Activated CD4-positive, alpha-beta memory T cell treated with anti-CD3 and anti-CD28 coated beads, Interleukin-2, amount 10 ng/mL, durations not matched to agents 7 days and 5 days (primary cell): ENCODE results near the gene NEUROD4. TPM values are rescaled to one million over a fixed set of nuclear protein-coding genes. Genes with fewer than 3 reads are reported as not detected.

ENCODE experiments used
- CTCF ChIA-PET: fragments of 350-600 bp; sonication (Branson Sonifier 250); formaldehyde crosslinking; loops from one replicate; lab custom pipeline; 2021; ENCODE audit warnings: antibody characterized with exemption, inconsistent platforms; lab: Charles Lee
- POLR2A ChIA-PET: fragments of 350-600 bp; sonication (Branson Sonifier 250); formaldehyde crosslinking; loops from one replicate; lab custom pipeline; 2021; ENCODE audit warnings: antibody characterized with exemption; lab: Charles Lee
- DNase-seq: peaks from one replicate; pipeline ENCODE4 v3.0.0-alpha.2; 2020
- H3K27ac Mint-ChIP-seq: one replicate; pipeline ENCODE4 v1.8.0; 2021; ENCODE audit warnings: mild to moderate bottlenecking, mixed read lengths
- H3K27me3 Mint-ChIP-seq: one replicate; pipeline ENCODE4 v1.8.0; 2021; ENCODE audit warnings: mixed read lengths
- H3K36me3 Mint-ChIP-seq: one replicate; pipeline ENCODE4 v1.8.0; 2021; ENCODE audit warnings: low read depth, mixed read lengths
- H3K4me1 Mint-ChIP-seq: one replicate; pipeline ENCODE4 v1.8.0; 2021; ENCODE audit warnings: mixed read lengths
- H3K4me3 Mint-ChIP-seq: one replicate; pipeline ENCODE4 v1.8.0; 2021; ENCODE audit warnings: mild to moderate bottlenecking, mixed read lengths
- H3K9me3 Mint-ChIP-seq: one replicate; pipeline ENCODE4 v1.8.0; 2021; ENCODE audit warnings: mixed read lengths
- total RNA-seq, 2 experiments: library from RNA; stranded (reverse); gene quantifications; one replicate each; pipeline ENCODE4 v1.2.3, GENCODE V29; 2021

Gene NEUROD4
- total RNA-seq, 2 experiments from 2014 or later: not detected

DNA sequence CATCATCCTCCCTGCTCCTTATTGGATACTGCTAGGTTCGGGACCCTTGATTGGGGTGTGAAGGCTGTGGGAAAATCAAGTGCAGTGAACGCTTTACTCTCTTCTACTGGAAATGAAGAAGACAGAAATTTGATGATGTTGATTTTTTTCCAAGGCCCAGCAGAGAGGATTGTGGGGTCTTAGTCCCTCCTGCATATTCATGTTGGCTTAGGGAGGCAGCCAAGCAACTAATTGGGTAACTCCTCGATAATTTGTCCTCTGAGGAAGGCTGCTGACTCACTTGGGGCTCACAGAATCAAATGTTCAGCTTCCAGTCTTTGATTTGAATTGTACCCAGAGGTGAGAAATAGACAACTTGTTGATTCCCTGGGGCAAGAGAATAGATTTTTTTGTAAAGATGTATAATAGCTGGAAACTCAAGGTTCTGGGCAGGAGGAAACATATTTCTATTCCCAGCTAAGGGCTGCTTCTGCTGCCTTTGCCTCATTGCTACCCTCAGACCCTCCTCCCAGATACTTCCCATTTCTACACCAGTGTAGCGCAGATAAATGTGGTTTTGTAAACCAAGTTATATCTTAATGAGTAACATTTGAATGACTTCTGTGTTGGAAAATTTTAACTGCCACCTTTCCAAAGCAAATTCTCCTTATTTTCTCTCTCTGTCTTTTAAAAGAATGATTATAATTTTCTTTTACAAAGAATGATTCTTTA lies 21.7 kb downstream of the NEUROD4 start:
- DNase-seq: no peak
- H3K9me3 Mint-ChIP-seq: no peaks in the 10 kb centered on the region
- H3K36me3 Mint-ChIP-seq: no peaks in the 10 kb centered on the region
- H3K4me3 Mint-ChIP-seq: no peak overlapping the region
- no peak overlapping the region for H3K27ac Mint-ChIP-seq
- CTCF ChIA-PET: no interaction called here
- POLR2A ChIA-PET: no interaction called here
- peaks cover 8% of the 10 kb centered on the region for H3K4me1 Mint-ChIP-seq
- peaks cover 22% of the 10 kb centered on the region for H3K27me3 Mint-ChIP-seq

DNA sequence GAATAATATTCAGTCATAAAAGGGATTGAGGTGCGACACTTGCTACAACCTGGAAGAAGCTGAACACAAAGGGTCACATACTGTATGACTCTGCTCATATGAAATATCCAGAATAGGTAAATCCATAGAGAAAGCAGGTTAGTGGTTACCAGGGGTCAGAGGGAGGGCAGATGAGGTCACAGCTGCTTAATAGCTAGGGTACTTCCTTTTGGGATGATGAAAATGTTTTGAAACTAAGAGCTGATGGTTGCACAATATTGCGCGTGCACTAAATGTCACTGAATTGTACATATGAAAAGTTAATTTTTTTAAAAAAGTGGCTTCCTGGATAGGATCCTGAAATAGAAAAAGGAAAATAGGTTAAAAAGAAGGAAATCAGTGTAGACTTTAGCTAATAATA lies 23.8 kb downstream of the NEUROD4 start:
- no peak overlapping the region for H3K27ac Mint-ChIP-seq
- DNase-seq: no peak
- peaks cover 18% of the 10 kb centered on the region for H3K27me3 Mint-ChIP-seq
- POLR2A ChIA-PET: interaction anchor here (1.3 kb wide), 1 partner anchor 11 kb away, joined by 3 read pairs; no protein-coding TSS in a partner anchor
- no peaks in the 10 kb centered on the region for H3K36me3 Mint-ChIP-seq
- H3K9me3 Mint-ChIP-seq: no peaks in the 10 kb centered on the region
- CTCF ChIA-PET: interaction anchor here (1.1 to 2.0 kb wide), 3 partner anchors 24 to 51 kb away, joined by 3 to 7 read pairs (median 5); no protein-coding TSS in a partner anchor
- H3K4me3 Mint-ChIP-seq: no peak overlapping the region
- H3K4me1 Mint-ChIP-seq: no peaks in the 10 kb centered on the region

DNA sequence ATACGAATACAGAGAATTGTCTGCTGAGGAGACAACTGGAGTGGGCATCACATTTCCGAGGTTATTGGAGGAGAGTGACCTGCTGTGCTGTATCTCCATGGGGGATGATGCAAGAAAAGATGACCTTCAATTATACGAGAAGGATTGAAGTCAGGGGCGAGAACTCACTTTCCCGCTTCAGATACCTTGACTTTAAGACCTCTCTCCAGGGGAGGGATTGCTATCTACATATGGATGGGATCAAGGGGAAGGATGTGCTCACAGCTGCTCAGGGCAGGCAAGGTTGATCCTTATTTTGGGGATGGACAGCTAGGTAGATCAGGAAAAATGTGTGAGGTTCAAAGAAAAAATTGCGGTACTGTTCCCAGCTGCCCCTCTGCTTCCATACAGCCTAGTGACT lies 24.4 kb downstream of the NEUROD4 start:
- H3K4me1 Mint-ChIP-seq: no peaks in the 10 kb centered on the region
- peaks cover 17% of the 10 kb centered on the region for H3K27me3 Mint-ChIP-seq
- no peak overlapping the region for H3K4me3 Mint-ChIP-seq
- ChIA-PET POLR2A (interaction anchor here (1.3 kb wide), 1 partner anchor 12 kb away, joined by 3 read pairs; no protein-coding TSS in a partner anchor), CTCF (interaction anchor here (1.1 to 2.0 kb wide), 5 partner anchors 10 to 51 kb away, joined by 3 to 7 read pairs (median 4); no protein-coding TSS in a partner anchor)
- no peaks in the 10 kb centered on the region for H3K9me3 Mint-ChIP-seq
- DNase-seq: no peak
- H3K27ac Mint-ChIP-seq: no peak overlapping the region
- H3K36me3 Mint-ChIP-seq: no peaks in the 10 kb centered on the region

DNA sequence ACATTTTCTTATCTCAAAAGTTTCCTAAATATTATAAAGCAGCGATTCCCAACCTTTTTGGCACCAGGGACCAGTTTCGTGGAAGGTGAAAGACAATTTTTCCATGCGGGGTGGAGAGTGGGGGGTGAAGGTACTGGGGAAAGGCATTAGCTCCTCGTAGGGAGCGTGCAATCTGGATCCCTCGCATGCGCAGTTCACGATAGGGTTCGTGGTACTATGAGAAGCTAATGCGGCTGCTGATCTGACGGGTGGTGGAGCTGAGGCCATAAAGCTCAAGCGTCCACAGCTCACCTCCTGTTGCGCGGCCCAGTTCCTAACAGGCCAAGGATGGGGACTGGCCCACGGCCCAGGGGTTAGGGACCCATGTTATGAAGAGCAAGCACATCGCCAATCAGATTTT lies 29.9 kb downstream of the NEUROD4 start:
- POLR2A ChIA-PET: no interaction called here
- Mint-ChIP-seq H3K27ac (no peak overlapping the region), H3K36me3 (no peaks in the 10 kb centered on the region), H3K9me3 (no peaks in the 10 kb centered on the region), H3K4me3 (no peak overlapping the region), H3K4me1 (no peaks in the 10 kb centered on the region), H3K27me3 (no peaks in the 10 kb centered on the region)
- CTCF ChIA-PET: interaction anchor here (1.1 to 2.9 kb wide), 2 partner anchors 23 to 56 kb away, joined by 5 to 9 read pairs; no protein-coding TSS in a partner anchor
- no peak for DNase-seq

DNA sequence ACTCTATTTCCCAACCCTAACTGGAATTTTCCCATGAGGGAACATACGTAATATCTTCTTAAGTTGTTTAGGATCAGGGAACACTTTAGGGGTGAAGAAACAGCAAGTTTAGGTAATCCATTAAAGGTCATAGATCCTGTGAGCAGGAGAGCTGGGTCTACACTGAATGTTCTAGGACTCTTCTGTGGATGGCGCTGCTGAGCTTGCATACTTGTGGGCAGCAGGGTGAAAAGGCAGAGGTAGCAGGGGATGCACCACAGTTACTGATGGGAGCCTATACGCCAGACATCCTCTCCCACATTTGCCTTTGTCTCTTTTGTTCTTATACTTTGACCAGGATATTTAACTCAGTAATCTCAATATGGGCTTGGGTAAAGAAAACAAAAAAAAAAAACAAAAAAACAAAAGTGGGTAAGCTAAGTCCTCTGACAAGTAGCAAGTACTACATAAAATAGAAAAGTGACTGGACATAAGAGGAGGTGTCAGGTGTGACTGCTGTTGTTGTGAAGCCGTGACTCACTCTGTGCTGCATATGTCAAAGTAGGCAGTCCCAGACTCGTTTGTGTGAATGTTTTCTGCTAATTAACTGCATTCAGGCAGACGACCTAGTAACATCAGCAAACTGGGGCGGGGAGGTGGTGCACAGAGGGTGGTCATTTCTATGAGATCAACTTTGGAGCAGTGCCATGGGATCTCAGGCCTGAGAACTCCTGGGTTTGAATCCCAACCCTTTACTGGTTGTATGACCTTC lies 31.6 kb downstream of the NEUROD4 start:
- Mint-ChIP-seq H3K27ac (no peak overlapping the region), H3K9me3 (no peaks in the 10 kb centered on the region), H3K4me3 (no peak overlapping the region), H3K27me3 (no peaks in the 10 kb centered on the region), H3K36me3 (no peaks in the 10 kb centered on the region), H3K4me1 (no peaks in the 10 kb centered on the region)
- DNase-seq: no peak
- CTCF ChIA-PET: interaction anchor here (1.2 kb wide), 2 partner anchors 16 to 302 kb away, joined by 3 to 4 read pairs; no protein-coding TSS in a partner anchor
- POLR2A ChIA-PET: no interaction called here

DNA sequence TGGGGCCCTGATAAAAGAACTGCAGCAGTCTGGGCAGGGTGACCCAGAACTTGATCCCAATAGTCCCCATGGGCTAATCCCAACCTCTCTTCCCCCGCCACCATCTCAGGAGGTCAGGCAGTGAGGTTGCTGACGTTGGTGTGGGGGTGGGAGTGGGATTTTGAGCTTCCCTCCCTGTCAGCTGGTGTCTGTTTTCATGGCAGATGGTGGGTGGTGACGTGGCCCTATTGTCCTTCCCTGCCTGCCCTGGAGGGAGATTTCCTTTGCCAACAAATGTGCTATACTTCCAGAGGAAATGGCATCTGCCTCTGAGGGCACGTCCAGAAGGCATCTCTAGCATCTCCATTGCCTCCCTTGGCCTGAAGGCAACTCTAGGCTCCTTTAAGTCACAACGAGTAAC lies 37.7 kb downstream of the NEUROD4 start:
- ChIA-PET CTCF (no interaction called here), POLR2A (no interaction called here)
- Mint-ChIP-seq H3K9me3 (no peaks in the 10 kb centered on the region), H3K36me3 (no peaks in the 10 kb centered on the region), H3K4me3 (no peak overlapping the region), H3K27me3 (no peaks in the 10 kb centered on the region), H3K27ac (no peak overlapping the region), H3K4me1 (peaks cover 10% of the 10 kb centered on the region)
- DNase-seq: no peak

DNA sequence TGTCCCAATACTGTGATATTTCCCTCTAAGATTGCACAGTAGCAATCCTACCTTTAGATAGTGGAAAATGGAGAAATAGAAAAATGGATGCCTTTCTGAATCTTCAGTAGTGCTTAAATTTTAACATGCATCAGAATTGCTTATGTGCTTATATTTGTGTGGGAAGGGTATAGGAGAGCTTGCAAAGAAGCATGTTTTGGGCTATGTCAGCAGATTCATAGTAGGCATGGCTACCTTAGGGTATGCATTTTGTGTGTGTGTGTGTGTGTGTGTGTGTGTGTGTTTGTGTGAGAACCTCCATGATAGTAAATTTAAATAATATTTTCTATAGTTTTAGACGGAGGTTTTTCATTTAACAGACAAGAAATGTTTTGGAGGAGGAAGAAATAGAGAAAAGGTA lies 38.3 kb downstream of the NEUROD4 start:
- no peaks in the 10 kb centered on the region for H3K27me3 Mint-ChIP-seq
- DNase-seq: no peak
- peaks cover 10% of the 10 kb centered on the region for H3K4me1 Mint-ChIP-seq
- H3K27ac Mint-ChIP-seq: no peak overlapping the region
- ChIA-PET CTCF (interaction anchor here (1.0 to 2.0 kb wide), 3 partner anchors 10 to 65 kb away, joined by 3 to 12 read pairs (median 8); no protein-coding TSS in a partner anchor), POLR2A (no interaction called here)
- no peaks in the 10 kb centered on the region for H3K36me3 Mint-ChIP-seq
- no peaks in the 10 kb centered on the region for H3K9me3 Mint-ChIP-seq
- H3K4me3 Mint-ChIP-seq: no peak overlapping the region

DNA sequence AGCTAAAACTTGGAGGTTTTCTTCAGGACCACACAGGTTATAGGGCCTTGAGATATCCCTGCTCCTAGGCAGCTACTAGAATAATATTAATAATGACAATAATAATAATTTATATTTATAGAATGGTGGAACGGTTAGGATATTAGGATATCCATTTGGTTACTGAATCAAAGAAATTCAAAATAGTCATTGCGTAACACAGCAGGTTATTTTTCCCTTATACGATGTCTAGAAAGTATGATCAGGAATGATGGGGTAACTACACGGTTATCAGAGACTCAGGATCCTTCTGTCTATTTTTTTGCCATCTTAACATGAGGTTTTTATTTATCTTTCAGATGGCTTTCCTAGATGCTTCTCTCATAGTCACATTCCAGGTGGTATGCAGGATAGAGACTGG lies 39.0 kb downstream of the NEUROD4 start:
- ChIA-PET POLR2A (interaction anchor here (1.3 kb wide), 1 partner anchor 13 kb away, joined by 4 read pairs; no protein-coding TSS in a partner anchor), CTCF (interaction anchor here (1.0 to 2.0 kb wide), 3 partner anchors 9 to 65 kb away, joined by 3 to 12 read pairs (median 8); no protein-coding TSS in a partner anchor)
- Mint-ChIP-seq H3K27me3 (no peaks in the 10 kb centered on the region), H3K27ac (no peak overlapping the region), H3K4me3 (no peak overlapping the region), H3K9me3 (no peaks in the 10 kb centered on the region), H3K4me1 (peaks cover 10% of the 10 kb centered on the region), H3K36me3 (no peaks in the 10 kb centered on the region)
- DNase-seq: no peak

DNA sequence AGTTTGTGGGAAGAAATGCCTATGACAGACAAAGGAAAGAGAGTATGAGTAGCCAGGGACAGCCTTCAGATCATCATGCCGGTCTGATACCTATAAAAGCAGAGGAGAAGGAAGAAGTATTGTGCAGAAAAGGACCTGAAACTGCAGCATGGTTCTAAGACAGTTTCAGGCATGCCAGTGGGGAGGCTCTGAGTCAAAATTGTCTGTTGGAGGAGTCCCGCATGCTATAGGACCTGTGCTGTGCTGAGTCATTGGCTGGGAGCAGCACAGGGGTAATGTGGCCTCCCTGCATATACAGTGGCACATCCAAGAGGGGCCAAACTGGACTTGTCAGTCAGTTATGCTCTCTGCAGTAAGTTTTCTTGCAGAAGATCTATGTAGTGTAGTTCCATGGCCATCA lies 40.7 kb downstream of the NEUROD4 start:
- H3K27me3 Mint-ChIP-seq: peaks cover 4% of the 10 kb centered on the region
- POLR2A ChIA-PET: no interaction called here
- H3K9me3 Mint-ChIP-seq: no peaks in the 10 kb centered on the region
- H3K36me3 Mint-ChIP-seq: no peaks in the 10 kb centered on the region
- no peak overlapping the region for H3K4me3 Mint-ChIP-seq
- H3K27ac Mint-ChIP-seq: no peak overlapping the region
- peak; percentile 40 for DNase-seq
- H3K4me1 Mint-ChIP-seq: peaks cover 10% of the 10 kb centered on the region
- CTCF ChIA-PET: no interaction called here

DNA sequence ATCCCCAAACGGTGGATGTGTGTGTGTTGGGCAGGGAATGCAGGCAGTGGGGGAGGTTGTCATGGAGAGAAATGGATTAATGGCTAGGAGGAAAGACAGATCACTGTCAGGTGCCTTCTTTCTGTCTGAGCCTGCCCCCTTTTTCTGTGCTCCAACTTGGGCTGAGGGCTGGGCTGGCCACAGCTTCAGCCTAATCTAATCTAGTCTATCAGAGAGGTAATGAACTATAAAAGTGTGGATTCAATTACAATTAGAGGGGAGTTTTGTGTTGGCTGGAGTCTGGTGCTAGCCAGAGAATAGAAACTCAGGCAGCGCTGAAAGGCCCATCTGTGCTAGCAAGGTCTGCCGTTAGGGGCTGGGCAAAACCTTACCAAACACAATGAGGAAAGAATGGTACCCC lies 41.2 kb downstream of the NEUROD4 start:
- Mint-ChIP-seq H3K36me3 (no peaks in the 10 kb centered on the region), H3K27me3 (peaks cover 4% of the 10 kb centered on the region), H3K4me3 (no peak overlapping the region), H3K27ac (no peak overlapping the region), H3K9me3 (no peaks in the 10 kb centered on the region), H3K4me1 (peaks cover 10% of the 10 kb centered on the region)
- POLR2A ChIA-PET: no interaction called here
- CTCF ChIA-PET: no interaction called here
- no peak for DNase-seq

DNA sequence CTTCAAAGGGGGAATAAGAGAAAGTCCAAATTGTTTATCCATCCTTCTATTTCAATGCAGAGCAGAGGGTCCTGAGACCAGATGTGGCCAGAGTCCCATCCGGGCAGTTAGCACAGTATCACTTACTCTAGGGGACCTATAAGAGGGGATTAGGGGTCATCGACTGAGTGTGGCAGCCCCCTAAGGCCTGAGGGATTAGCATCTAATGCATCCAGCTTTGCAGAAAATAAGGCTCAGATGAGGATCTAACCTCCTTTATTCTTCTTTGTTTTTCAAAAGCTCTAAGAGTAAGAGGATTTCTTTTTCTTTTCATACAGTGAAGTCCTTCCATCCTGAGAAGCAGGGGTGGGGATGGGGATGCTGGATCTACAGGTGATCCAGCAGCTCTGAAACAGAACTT lies 43.5 kb downstream of the NEUROD4 start:
- Mint-ChIP-seq H3K27ac (no peak overlapping the region), H3K9me3 (no peaks in the 10 kb centered on the region), H3K27me3 (peaks cover 4% of the 10 kb centered on the region), H3K4me1 (peaks cover 10% of the 10 kb centered on the region), H3K4me3 (no peak overlapping the region), H3K36me3 (no peaks in the 10 kb centered on the region)
- no peak for DNase-seq
- ChIA-PET POLR2A (no interaction called here), CTCF (interaction anchor here (2.7 to 5.1 kb wide), 2 partner anchors 9 to 71 kb away, joined by 16 to 32 read pairs; no protein-coding TSS in a partner anchor)

DNA sequence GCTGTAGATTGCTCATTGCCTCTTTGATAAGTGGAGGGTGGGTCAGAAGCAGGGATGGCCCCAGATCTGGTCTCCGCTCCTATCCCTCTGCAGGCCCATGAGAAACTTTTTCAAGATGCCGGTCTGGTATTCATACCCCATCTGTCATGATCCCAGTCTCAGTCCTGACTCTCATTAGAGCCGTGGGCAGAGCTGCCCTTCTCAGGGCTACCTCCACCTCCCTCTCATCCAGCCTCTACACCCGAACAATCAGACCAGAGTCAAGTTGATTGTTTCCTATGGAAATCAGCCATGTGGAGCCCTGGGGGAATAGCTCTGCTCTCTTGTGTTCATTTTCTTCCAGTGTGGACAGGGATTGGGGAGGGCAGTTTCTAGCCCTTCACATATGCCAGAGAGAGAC lies 45.8 kb downstream of the NEUROD4 start:
- Mint-ChIP-seq H3K36me3 (no peaks in the 10 kb centered on the region), H3K4me1 (peaks cover 6% of the 10 kb centered on the region), H3K9me3 (no peaks in the 10 kb centered on the region), H3K27ac (no peak overlapping the region), H3K4me3 (no peak overlapping the region), H3K27me3 (peaks cover 4% of the 10 kb centered on the region)
- ChIA-PET CTCF (interaction anchor here (5.1 kb wide), 1 partner anchor 73 kb away, joined by 32 read pairs; no protein-coding TSS in a partner anchor), POLR2A (no interaction called here)
- DNase-seq: no peak

DNA sequence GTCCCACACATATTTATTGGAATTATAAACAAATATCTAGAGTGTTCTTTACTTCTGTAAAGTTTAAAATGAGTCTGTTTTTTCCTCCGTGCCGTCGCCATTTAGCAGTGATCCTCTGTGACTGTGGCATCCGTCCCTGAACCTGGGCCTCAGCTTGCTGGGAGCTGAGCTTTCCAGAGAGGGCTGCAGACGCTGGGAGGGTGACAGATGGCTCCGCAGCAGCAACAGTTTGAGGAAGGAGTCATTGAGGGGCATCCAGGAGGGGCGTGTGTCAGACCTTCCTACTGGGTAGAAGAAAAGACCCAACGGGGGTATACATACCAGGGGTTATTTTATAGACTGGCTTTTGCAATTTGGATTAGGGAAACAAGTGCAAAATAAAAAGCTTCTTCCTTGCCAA lies 47.9 kb downstream of the NEUROD4 start:
- no peaks in the 10 kb centered on the region for H3K36me3 Mint-ChIP-seq
- POLR2A ChIA-PET: interaction anchor here (1.7 kb wide), 1 partner anchor 74 kb away, joined by 7 read pairs; no protein-coding TSS in a partner anchor
- H3K4me3 Mint-ChIP-seq: no peak overlapping the region
- peaks cover 4% of the 10 kb centered on the region for H3K27me3 Mint-ChIP-seq
- DNase-seq: no peak
- no peaks in the 10 kb centered on the region for H3K4me1 Mint-ChIP-seq
- CTCF ChIA-PET: interaction anchor here (0.7 to 8.5 kb wide), 17 partner anchors 9 to 409 kb away, joined by 3 to 452 read pairs (median 4); no protein-coding TSS in a partner anchor
- H3K27ac Mint-ChIP-seq: no peak overlapping the region
- no peaks in the 10 kb centered on the region for H3K9me3 Mint-ChIP-seq
